ENCODE data around the gene PDYN.

The PDYN gene

DNA sequence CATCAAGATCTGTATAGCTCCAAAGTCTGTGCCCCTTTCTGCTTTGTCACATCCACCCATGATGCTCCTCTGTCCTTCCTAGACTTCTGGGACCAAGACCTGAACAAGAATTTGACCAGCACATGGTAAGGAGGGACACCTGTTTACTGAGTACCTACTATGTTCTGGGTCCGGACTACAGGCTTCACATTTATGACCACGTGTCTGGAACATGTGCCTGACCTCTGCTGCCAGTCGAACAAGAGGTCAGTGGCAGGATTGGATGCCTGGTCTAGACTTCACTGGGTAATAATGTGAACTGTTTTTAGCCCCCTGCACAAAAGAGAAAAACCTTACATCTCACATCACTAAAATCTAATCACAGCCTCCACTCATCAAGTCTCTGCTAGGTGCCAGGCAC, 7.3 kb upstream of the PDYN start:
- H4K8ac ChIP-seq (ENCODE audit: low read depth, low read length): no peak overlapping the region
- H2BK120ac ChIP-seq (ENCODE audit: insufficient read depth, low read length, poor library complexity): no peak overlapping the region
- H3K18ac ChIP-seq (ENCODE audit: low read length): no peak overlapping the region
- H3K4me2 ChIP-seq (ENCODE audit: low read length): no peak overlapping the region
- no peak overlapping the region for H3K9ac ChIP-seq (ENCODE audit: low read length)
- H4K12ac ChIP-seq (ENCODE audit: low read depth, low read length): no peak overlapping the region
- no peak overlapping the region for H2AK5ac ChIP-seq (ENCODE audit: low read length)
- H3K27me3 ChIP-seq (ENCODE audit: insufficient read depth, low read length): no peaks in the 10 kb centered on the region
- H4K91ac ChIP-seq (ENCODE audit: low read depth, low read length): no peak overlapping the region
- H3K23ac ChIP-seq (ENCODE audit: low read length): no peak overlapping the region
- H3K36me3 ChIP-seq (ENCODE audit: control insufficient read depth in 1 of 2, insufficient read depth in 2 of 2, low read length in 2 of 2): no peaks in the 10 kb centered on the region
- no peak overlapping the region for H2AFZ ChIP-seq (ENCODE audit: insufficient read depth, low read length, poor library complexity)
- H3K79me1 ChIP-seq (ENCODE audit: low read length): no peaks in the 10 kb centered on the region
- no peak for DNase-seq
- no peaks in the 10 kb centered on the region for H3K4me1 ChIP-seq (ENCODE audit: control insufficient read depth in 1 of 2, insufficient read depth in 2 of 2, low read length in 2 of 2)
- no peak overlapping the region for H2BK5ac ChIP-seq (ENCODE audit: low read depth, low read length, poor library complexity)
- H3K79me2 ChIP-seq (ENCODE audit: control insufficient read depth, insufficient read depth, low read length, poor library complexity): no peaks in the 10 kb centered on the region
- WGBS (ENCODE audit: extremely low coverage, insufficient coverage, insufficient read length): no CpG with 5 or more reads among the region's 3 CpGs
- H2BK12ac ChIP-seq (ENCODE audit: low read length): no peak overlapping the region
- no peak overlapping the region for H3K4me3 ChIP-seq (ENCODE audit: low read depth, low read length)
- H3K4ac ChIP-seq (ENCODE audit: low read depth, low read length): no peak overlapping the region
- H3K14ac ChIP-seq (ENCODE audit: low read length): no peak overlapping the region
- H3K27ac ChIP-seq (ENCODE audit: low read depth, low read length): no peak overlapping the region
- no peaks in the 10 kb centered on the region for H3K9me3 ChIP-seq (ENCODE audit: insufficient read depth, low read depth, low read length)

DNA sequence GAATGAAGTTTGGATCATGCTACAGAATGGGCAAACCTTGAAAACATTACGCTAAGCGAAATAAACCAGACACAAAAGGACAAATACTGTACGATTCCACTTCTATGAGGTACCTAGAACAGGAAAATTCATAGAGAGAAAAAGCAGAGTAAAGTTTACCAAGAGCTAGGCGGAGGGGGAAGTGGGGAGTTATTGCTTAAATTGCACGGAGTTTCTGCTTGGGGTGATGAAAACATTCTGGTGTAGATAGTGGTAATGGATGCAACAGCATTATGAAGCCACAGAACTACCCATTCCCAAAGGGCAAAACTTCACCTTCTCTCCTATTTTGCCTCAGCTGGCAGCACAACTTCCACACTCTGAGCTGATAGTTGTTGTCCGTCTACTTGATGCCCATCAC, 6.4 kb upstream of the PDYN start:
- no peak overlapping the region for H3K27ac ChIP-seq (ENCODE audit: low read depth, low read length)
- no peak overlapping the region for H3K14ac ChIP-seq (ENCODE audit: low read length)
- H3K9ac ChIP-seq (ENCODE audit: low read length): no peak overlapping the region
- no peak overlapping the region for H2BK12ac ChIP-seq (ENCODE audit: low read length)
- no peaks in the 10 kb centered on the region for H3K4me1 ChIP-seq (ENCODE audit: control insufficient read depth in 1 of 2, insufficient read depth in 2 of 2, low read length in 2 of 2)
- no peak for DNase-seq
- H3K9me3 ChIP-seq (ENCODE audit: insufficient read depth, low read depth, low read length): no peaks in the 10 kb centered on the region
- no peaks in the 10 kb centered on the region for H3K27me3 ChIP-seq (ENCODE audit: insufficient read depth, low read length)
- H3K79me1 ChIP-seq (ENCODE audit: low read length): no peaks in the 10 kb centered on the region
- H3K4ac ChIP-seq (ENCODE audit: low read depth, low read length): no peak overlapping the region
- no peak overlapping the region for H2AK5ac ChIP-seq (ENCODE audit: low read length)
- no peak overlapping the region for H4K91ac ChIP-seq (ENCODE audit: low read depth, low read length)
- no peak overlapping the region for H2BK5ac ChIP-seq (ENCODE audit: low read depth, low read length, poor library complexity)
- no peaks in the 10 kb centered on the region for H3K79me2 ChIP-seq (ENCODE audit: control insufficient read depth, insufficient read depth, low read length, poor library complexity)
- no peak overlapping the region for H2BK120ac ChIP-seq (ENCODE audit: insufficient read depth, low read length, poor library complexity)
- WGBS (ENCODE audit: extremely low coverage, insufficient coverage, insufficient read length): no CpG with 5 or more reads among the region's 6 CpGs
- no peaks in the 10 kb centered on the region for H3K36me3 ChIP-seq (ENCODE audit: control insufficient read depth in 1 of 2, insufficient read depth in 2 of 2, low read length in 2 of 2)
- no peak overlapping the region for H4K12ac ChIP-seq (ENCODE audit: low read depth, low read length)
- no peak overlapping the region for H3K4me3 ChIP-seq (ENCODE audit: low read depth, low read length)
- no peak overlapping the region for H3K4me2 ChIP-seq (ENCODE audit: low read length)
- no peak overlapping the region for H2AFZ ChIP-seq (ENCODE audit: insufficient read depth, low read length, poor library complexity)
- no peak overlapping the region for H3K18ac ChIP-seq (ENCODE audit: low read length)
- H3K23ac ChIP-seq (ENCODE audit: low read length): no peak overlapping the region
- H4K8ac ChIP-seq (ENCODE audit: low read depth, low read length): no peak overlapping the region

GRCh38 chr20:1998715-1999114, 4.9 kb upstream of the PDYN start:
- no peak for DNase-seq
- Histone ChIP-seq H3K18ac (ENCODE audit: low read length) (no peak overlapping the region), H3K79me1 (ENCODE audit: low read length) (no peaks in the 10 kb centered on the region), H3K4me3 (ENCODE audit: low read depth, low read length) (no peak overlapping the region), H3K4ac (ENCODE audit: low read depth, low read length) (no peak overlapping the region), H2AK5ac (ENCODE audit: low read length) (no peak overlapping the region), H3K9ac (ENCODE audit: low read length) (no peak overlapping the region), H2BK120ac (ENCODE audit: insufficient read depth, low read length, poor library complexity) (no peak overlapping the region), H3K4me1 (ENCODE audit: control insufficient read depth in 1 of 2, insufficient read depth in 2 of 2, low read length in 2 of 2) (no peaks in the 10 kb centered on the region), H3K4me2 (ENCODE audit: low read length) (no peak overlapping the region), H3K23ac (ENCODE audit: low read length) (no peak overlapping the region), H4K12ac (ENCODE audit: low read depth, low read length) (no peak overlapping the region), H2BK12ac (ENCODE audit: low read length) (no peak overlapping the region), H4K91ac (ENCODE audit: low read depth, low read length) (no peak overlapping the region), H3K14ac (ENCODE audit: low read length) (no peak overlapping the region), H2BK5ac (ENCODE audit: low read depth, low read length, poor library complexity) (no peak overlapping the region), H3K27me3 (ENCODE audit: insufficient read depth, low read length) (no peaks in the 10 kb centered on the region), H3K27ac (ENCODE audit: low read depth, low read length) (no peak overlapping the region), H3K9me3 (ENCODE audit: insufficient read depth, low read depth, low read length) (no peaks in the 10 kb centered on the region), H3K36me3 (ENCODE audit: control insufficient read depth in 1 of 2, insufficient read depth in 2 of 2, low read length in 2 of 2) (no peaks in the 10 kb centered on the region), H2AFZ (ENCODE audit: insufficient read depth, low read length, poor library complexity) (no peak overlapping the region), H3K79me2 (ENCODE audit: control insufficient read depth, insufficient read depth, low read length, poor library complexity) (no peaks in the 10 kb centered on the region), H4K8ac (ENCODE audit: low read depth, low read length) (no peak overlapping the region)
- WGBS (ENCODE audit: extremely low coverage, insufficient coverage, insufficient read length): no CpG with 5 or more reads among the region's 3 CpGs

GRCh38 chr20:1998193-1998520, 4.3 kb upstream of the PDYN start:
- WGBS (ENCODE audit: extremely low coverage, insufficient coverage, insufficient read length): no CpG with 5 or more reads among the region's 4 CpGs
- Histone ChIP-seq H2AFZ (ENCODE audit: insufficient read depth, low read length, poor library complexity) (no peak overlapping the region), H4K12ac (ENCODE audit: low read depth, low read length) (no peak overlapping the region)

More at GRCh38 chr20:1998193-1998520, 4.3 kb upstream of the PDYN start:
- no peaks in the 10 kb centered on the region for H3K9me3 ChIP-seq (ENCODE audit: insufficient read depth, low read depth, low read length)
- no peak overlapping the region for H3K4me3 ChIP-seq (ENCODE audit: low read depth, low read length)
- H4K8ac ChIP-seq (ENCODE audit: low read depth, low read length): no peak overlapping the region
- no peak overlapping the region for H3K14ac ChIP-seq (ENCODE audit: low read length)
- no peaks in the 10 kb centered on the region for H3K79me1 ChIP-seq (ENCODE audit: low read length)
- no peak overlapping the region for H2BK120ac ChIP-seq (ENCODE audit: insufficient read depth, low read length, poor library complexity)
- no peak overlapping the region for H3K18ac ChIP-seq (ENCODE audit: low read length)
- H3K27me3 ChIP-seq (ENCODE audit: insufficient read depth, low read length): no peaks in the 10 kb centered on the region
- no peak overlapping the region for H4K91ac ChIP-seq (ENCODE audit: low read depth, low read length)
- no peak for DNase-seq
- H3K4me2 ChIP-seq (ENCODE audit: low read length): no peak overlapping the region
- H3K4ac ChIP-seq (ENCODE audit: low read depth, low read length): no peak overlapping the region
- H2AK5ac ChIP-seq (ENCODE audit: low read length): no peak overlapping the region
- H3K27ac ChIP-seq (ENCODE audit: low read depth, low read length): no peak overlapping the region
- no peak overlapping the region for H2BK5ac ChIP-seq (ENCODE audit: low read depth, low read length, poor library complexity)
- no peak overlapping the region for H2BK12ac ChIP-seq (ENCODE audit: low read length)
- H3K36me3 ChIP-seq (ENCODE audit: control insufficient read depth in 1 of 2, insufficient read depth in 2 of 2, low read length in 2 of 2): no peaks in the 10 kb centered on the region
- H3K79me2 ChIP-seq (ENCODE audit: control insufficient read depth, insufficient read depth, low read length, poor library complexity): no peaks in the 10 kb centered on the region
- H3K9ac ChIP-seq (ENCODE audit: low read length): no peak overlapping the region
- H3K4me1 ChIP-seq (ENCODE audit: control insufficient read depth in 1 of 2, insufficient read depth in 2 of 2, low read length in 2 of 2): no peaks in the 10 kb centered on the region
- no peak overlapping the region for H3K23ac ChIP-seq (ENCODE audit: low read length)

Data from trophoblast cell (in vitro differentiated cells and primary cell).